GM12872 (cell line): ENCODE measurements around the gene GGT7.

ENCODE experiments used
- TF ChIP-seq, protein P1 (sequence below): IDR thresholded peaks from 3 replicates; pipeline ENCODE4 v1.5.1; 2011; ENCODE audit warnings: low read depth, mild to moderate bottlenecking, low read length, moderate library complexity; ENCODE audit not compliant: insufficient read depth

Gene GGT7

GRCh38 chr20:34864216-34864615, 8.4 kb downstream of the GGT7 start:
- TF ChIP-seq, protein P1, sequence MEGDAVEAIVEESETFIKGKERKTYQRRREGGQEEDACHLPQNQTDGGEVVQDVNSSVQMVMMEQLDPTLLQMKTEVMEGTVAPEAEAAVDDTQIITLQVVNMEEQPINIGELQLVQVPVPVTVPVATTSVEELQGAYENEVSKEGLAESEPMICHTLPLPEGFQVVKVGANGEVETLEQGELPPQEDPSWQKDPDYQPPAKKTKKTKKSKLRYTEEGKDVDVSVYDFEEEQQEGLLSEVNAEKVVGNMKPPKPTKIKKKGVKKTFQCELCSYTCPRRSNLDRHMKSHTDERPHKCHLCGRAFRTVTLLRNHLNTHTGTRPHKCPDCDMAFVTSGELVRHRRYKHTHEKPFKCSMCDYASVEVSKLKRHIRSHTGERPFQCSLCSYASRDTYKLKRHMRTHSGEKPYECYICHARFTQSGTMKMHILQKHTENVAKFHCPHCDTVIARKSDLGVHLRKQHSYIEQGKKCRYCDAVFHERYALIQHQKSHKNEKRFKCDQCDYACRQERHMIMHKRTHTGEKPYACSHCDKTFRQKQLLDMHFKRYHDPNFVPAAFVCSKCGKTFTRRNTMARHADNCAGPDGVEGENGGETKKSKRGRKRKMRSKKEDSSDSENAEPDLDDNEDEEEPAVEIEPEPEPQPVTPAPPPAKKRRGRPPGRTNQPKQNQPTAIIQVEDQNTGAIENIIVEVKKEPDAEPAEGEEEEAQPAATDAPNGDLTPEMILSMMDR, result no peak

- TF ChIP-seq, protein P1, result no peak
Observed at GRCh38 chr20:34863421-34863965, 9.2 kb downstream of the GGT7 start.

- TF ChIP-seq, protein P1, result no peak
Observed at GRCh38 chr20:34862724-34863123, 9.9 kb downstream of the GGT7 start.

GRCh38 chr20:34861386-34862084, 11.1 kb downstream of the GGT7 start:
- TF ChIP-seq, protein P1, result no peak

DNA sequence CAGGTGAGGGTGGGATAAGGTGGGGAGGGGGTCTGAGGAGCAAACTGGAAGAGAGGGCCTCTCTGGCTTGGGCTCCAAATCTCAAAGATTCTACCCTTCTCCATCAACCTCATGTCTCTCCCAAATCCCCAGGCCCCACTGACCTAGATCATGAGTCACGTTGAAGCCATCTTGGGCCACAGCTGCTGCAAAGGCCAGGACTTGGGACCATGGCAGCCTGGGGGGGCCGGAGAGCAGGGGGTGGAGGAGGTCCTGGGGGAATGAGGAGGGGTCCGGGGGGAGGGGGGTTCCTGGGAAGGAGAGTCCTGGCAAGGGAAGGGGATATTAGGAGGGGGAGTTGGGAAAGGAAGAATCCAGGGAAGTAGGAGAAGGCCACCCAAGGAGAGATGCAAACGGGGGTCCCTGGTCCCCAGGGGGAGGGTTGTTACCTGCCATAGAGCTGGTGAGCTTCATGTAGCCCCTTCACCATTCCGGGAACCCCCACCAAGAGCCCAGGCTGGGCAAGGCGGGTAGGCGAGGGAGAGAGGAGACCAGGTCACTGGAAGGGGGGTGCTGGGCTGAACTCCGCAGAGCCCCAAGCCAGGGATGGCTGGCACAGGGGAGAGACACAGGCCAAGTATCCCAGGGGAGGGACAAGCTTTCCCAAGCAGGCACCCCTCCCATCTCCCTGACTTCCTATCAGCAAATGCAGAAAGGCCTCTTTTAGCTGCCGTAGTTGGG, 12.7 kb downstream of the GGT7 start:
- TF ChIP-seq, protein P1, result no peak

GRCh38 chr20:34859367-34859766, 13.3 kb downstream of the GGT7 start:
- TF ChIP-seq, protein P1, result no peak

- TF ChIP-seq, protein P1, result no peak
Observed at GRCh38 chr20:34852298-34852697, 20.4 kb downstream of the GGT7 start.
